Adipocyte (in vitro differentiated cells): Measurements from ENCODE around the gene STX3.

Experiments
- DNase-seq: peaks from one replicate; pipeline ENCODE4 v3.0.0-alpha.2; 2015; ENCODE audit warnings: low read depth
- H3K27me3 ChIP-seq: replicated peaks from 2 replicates; pipeline ENCODE4 v1.7.0; 2013; ENCODE audit warnings: mild to moderate bottlenecking, low read length, moderate library complexity; ENCODE audit not compliant: control insufficient read depth, insufficient read depth
- H3K36me3 ChIP-seq: 2 replicates; pipeline ENCODE4 v1.7.0; 2013; ENCODE audit warnings: low read length, mild to moderate bottlenecking, moderate library complexity; ENCODE audit not compliant: control insufficient read depth, insufficient read depth, severe bottlenecking
- H3K4me1 ChIP-seq: 2 replicates; pipeline ENCODE4 v1.7.0; 2013; ENCODE audit warnings: mild to moderate bottlenecking, low read length, moderate library complexity; ENCODE audit not compliant: control insufficient read depth, insufficient read depth
- H3K4me3 ChIP-seq: 2 replicates; pipeline ENCODE4 v1.7.0; 2013; ENCODE audit warnings: mild to moderate bottlenecking, low read length, moderate library complexity
- H3K9ac ChIP-seq: 2 replicates; pipeline ENCODE4 v1.7.0; 2013; ENCODE audit warnings: mild to moderate bottlenecking, low read length, moderate library complexity
- H3K9me3 ChIP-seq: 2 replicates; pipeline ENCODE4 v1.7.0; 2013; ENCODE audit warnings: mild to moderate bottlenecking, low read length, moderate library complexity; ENCODE audit not compliant: control insufficient read depth

Gene STX3

DNA sequence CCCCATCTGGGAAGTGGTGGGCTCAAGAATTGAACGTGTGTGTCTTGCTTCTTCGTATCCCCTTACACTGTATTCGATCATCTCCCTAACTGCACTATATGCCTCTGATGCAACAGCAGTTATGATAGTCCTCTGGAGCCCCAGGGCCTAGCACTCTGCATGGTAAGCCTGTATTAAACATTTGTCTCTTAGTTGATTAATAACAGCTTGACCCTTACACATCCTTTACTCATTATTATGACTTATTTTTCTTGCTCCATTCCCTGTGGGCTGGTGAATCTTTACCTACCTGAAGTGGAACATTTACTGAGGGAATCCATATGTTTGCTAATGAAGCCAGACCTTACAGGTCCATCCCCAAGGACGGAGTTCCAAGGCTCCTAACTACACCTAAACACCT lies 5.6 kb downstream of the STX3 start:
- no peaks in the 10 kb centered on the region for H3K9me3 ChIP-seq
- no peaks in the 10 kb centered on the region for H3K27me3 ChIP-seq
- no peak overlapping the region for H3K9ac ChIP-seq
- H3K4me1 ChIP-seq = peaks cover 13% of the 10 kb centered on the region
- no peaks in the 10 kb centered on the region for H3K36me3 ChIP-seq
- H3K4me3 ChIP-seq = no peak overlapping the region
- DNase-seq = no peak

DNA sequence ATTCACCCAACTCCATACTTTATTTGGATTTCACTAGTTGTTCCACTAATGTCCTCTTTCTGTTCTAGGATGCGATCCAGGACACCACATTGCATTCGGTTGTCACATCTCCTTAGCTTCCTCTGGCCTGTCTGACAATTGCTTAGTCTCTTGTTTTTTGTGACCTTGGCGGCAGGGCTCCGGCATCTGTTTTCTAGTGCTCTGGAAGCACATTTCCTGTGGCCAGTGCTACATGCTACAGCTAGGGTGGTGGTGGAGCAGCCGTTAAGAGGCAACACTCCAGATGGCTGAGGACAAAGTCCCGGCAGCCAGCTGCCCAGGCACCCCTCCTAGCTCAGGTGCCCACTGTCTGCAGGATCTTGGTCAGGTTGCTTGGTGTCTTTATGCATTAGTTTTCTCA lies 6.8 kb downstream of the STX3 start:
- no peak for DNase-seq
- Histone ChIP-seq H3K9me3 (no peaks in the 10 kb centered on the region), H3K4me1 (peaks cover 1% of the 10 kb centered on the region), H3K9ac (no peak overlapping the region), H3K36me3 (no peaks in the 10 kb centered on the region), H3K4me3 (no peak overlapping the region), H3K27me3 (no peaks in the 10 kb centered on the region)

DNA sequence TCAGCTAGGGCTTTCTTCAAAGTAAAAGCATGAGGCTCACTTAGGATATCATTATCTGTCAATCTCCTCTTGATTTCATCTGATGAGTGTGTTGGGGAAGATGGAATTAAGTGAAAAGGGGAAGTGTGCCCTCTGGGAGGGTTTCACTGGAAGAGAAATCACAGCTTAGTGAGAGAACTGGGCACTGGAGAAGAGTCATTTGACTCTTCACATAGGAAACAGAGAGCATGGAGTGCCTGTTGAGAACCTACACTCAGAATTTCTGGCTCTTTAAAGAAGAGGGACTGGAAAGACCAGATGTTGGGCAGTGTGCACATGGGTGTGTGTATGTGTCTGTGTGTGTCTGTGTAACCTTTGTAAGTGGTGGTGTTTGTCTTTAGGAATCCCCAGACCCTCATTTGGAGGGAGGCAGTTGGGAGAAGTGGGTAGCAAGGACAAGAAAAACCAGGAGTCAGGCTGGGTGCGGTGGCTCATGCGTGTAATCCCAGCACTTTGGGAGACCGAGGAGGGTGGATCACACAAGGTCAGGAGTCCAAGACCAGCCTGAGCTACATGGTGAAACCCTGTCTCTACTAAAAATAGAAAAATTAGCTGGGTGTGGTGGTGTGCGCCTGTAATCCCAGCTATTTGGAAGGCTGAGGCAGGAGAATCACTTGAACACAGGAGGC lies 10.0 kb downstream of the STX3 start:
- Histone ChIP-seq H3K36me3 (no peaks in the 10 kb centered on the region), H3K4me1 (no peaks in the 10 kb centered on the region), H3K9ac (no peak overlapping the region), H3K27me3 (no peaks in the 10 kb centered on the region), H3K4me3 (no peak overlapping the region), H3K9me3 (no peaks in the 10 kb centered on the region)
- DNase-seq = no peak

DNA sequence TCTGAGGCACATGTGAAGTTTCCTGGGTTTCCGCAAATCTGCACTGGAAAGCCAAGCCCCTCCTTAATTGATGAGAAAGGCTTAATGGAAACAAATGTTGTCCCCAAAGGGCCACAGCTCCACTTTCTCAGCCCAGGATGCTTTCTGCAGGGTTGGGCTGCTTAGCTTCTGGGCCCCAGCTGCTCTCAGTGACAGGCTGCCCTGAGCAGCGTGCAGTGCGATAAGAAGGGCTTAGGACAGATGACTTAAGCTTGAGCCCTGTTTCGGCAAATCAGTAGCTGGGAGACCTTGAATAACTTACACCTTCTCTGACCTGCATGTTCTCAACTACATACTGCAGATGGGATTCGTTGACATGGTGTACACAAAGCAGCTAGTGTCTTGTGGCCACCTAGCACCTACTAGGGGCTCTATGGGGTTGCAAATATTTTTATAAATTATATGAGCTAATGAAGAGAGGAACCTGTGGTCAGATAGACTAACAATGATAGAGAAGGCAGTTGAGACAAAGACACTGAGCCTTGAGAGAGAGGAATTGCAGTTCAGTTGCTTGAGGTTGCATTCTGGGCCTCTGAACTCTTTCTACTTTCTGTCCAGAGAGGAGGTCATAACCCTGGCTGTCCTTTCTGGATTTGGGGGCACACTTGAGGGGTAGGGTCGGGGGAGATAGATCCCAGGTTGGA lies 11.5 kb downstream of the STX3 start:
- DNase-seq = no peak
- H3K27me3 ChIP-seq = no peaks in the 10 kb centered on the region
- H3K4me3 ChIP-seq = no peak overlapping the region
- no peak overlapping the region for H3K9ac ChIP-seq
- H3K36me3 ChIP-seq = no peaks in the 10 kb centered on the region
- H3K9me3 ChIP-seq = no peaks in the 10 kb centered on the region
- H3K4me1 ChIP-seq = no peaks in the 10 kb centered on the region

DNA sequence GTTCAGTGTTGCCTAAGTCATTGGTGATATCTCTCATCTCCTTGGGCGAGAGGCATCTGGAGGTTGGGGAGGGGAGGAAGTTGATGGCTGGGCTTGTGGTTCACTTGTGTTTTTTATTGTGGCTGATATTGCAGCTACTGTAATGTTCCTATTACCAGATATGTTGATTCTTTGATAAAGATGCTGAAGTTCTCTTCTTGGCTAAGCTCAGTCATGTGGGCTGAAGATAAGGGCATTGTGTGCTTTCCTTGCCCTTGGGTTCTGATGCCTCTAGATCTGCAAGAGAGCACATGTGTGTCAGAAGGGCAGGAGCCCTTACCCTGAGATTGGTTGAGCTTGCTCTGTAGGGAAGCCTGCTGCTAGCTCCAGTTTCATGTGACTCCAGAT lies 12.0 kb downstream of the STX3 start:
- Histone ChIP-seq H3K27me3 (no peaks in the 10 kb centered on the region), H3K9me3 (no peaks in the 10 kb centered on the region), H3K36me3 (no peaks in the 10 kb centered on the region), H3K9ac (no peak overlapping the region), H3K4me1 (no peaks in the 10 kb centered on the region), H3K4me3 (no peak overlapping the region)
- DNase-seq = no peak

DNA sequence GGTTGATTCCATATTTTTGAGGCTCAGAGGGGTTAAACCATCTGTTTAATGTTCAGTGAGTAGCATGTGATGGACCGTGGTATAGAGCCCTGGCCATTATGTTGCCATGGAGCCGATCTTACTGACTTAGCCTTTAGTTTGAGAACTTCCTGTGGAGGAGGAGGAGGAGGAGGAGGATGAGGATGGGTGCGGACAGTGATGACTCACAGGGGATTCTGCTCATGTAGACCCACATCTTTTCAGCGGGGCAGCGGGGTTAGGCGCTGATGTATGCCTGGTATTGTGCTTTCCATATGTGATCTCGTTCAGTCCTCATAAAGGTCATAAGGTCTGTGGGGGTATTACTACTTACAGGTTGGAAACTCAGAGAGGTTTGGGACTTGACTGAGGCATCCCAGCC lies 13.9 kb downstream of the STX3 start:
- no peaks in the 10 kb centered on the region for H3K27me3 ChIP-seq
- no peak overlapping the region for H3K4me3 ChIP-seq
- no peak overlapping the region for H3K9ac ChIP-seq
- no peaks in the 10 kb centered on the region for H3K4me1 ChIP-seq
- H3K9me3 ChIP-seq = no peaks in the 10 kb centered on the region
- no peaks in the 10 kb centered on the region for H3K36me3 ChIP-seq
- DNase-seq = no peak

DNA sequence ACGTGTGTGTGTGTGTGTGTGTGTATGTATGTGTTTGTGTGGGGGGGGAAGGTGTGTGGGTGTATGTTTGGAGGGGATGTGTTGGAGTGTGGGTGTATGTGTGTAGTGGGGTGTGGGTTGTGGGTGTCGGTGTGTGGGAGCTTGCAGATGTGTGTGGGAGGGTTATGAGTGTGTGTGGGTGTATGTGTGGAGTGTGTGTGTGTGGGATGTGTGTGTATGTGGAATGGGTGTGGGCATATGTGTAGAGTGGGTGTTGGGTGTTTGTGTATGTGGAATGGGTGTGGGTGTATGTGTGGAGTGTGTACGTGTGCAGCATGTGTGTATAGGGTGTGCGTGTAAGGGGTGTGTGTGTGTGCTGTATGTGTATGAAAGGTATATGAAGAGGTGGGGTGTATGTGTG lies 14.7 kb downstream of the STX3 start:
- no peak for DNase-seq
- H3K36me3 ChIP-seq = peaks cover 4% of the 10 kb centered on the region
- no peaks in the 10 kb centered on the region for H3K4me1 ChIP-seq
- no peak overlapping the region for H3K4me3 ChIP-seq
- no peak overlapping the region for H3K9ac ChIP-seq
- no peaks in the 10 kb centered on the region for H3K27me3 ChIP-seq
- H3K9me3 ChIP-seq = no peaks in the 10 kb centered on the region

DNA sequence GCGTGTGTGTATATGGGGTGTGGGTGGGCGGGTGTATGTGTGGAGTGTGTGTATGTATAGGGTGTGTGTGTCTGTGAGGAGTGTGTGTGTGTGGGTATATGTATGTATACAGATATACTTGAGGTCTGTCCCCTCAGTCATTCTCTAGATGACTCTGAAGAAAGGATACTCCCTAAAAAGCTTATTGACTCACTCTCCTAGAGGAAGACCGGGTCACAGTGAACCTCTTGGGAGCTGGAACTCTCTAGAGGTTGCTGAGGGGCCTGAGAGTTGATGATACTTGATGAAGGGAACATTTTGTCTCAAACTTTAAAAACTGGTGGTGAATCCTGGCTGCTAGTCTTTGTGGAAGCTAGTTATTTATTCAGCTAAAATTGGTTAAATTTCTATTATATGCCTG lies 15.1 kb downstream of the STX3 start:
- Histone ChIP-seq H3K4me3 (no peak overlapping the region), H3K27me3 (no peaks in the 10 kb centered on the region)

DNA sequence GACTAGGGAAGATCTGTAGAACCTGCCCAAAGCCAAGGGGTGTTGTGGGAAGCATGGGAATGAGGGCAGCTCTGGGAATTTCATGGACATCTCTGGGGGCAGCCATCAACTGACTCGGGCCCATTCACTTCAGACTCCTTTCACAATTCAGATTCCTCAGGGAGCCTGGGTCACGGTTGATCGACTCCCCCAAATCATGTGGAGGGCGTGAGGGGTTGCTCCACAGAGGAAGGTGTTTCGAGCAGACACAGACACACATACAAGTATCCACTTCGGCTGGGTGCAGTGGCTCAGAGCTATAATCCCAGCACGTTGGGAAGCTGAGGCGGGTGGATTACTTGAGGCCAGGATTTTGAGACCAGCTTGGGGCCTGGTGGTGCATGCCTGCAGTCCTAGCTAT lies 15.7 kb downstream of the STX3 start:
- Histone ChIP-seq H3K9ac (no peak overlapping the region), H3K27me3 (no peaks in the 10 kb centered on the region), H3K36me3 (peaks cover 12% of the 10 kb centered on the region), H3K4me1 (no peaks in the 10 kb centered on the region), H3K9me3 (no peaks in the 10 kb centered on the region), H3K4me3 (no peak overlapping the region)
- DNase-seq = no peak

More for the DNA sequence above, 15.1 kb downstream of the STX3 start:
- peaks cover 9% of the 10 kb centered on the region for H3K36me3 ChIP-seq
- no peaks in the 10 kb centered on the region for H3K9me3 ChIP-seq
- no peaks in the 10 kb centered on the region for H3K4me1 ChIP-seq
- DNase-seq = no peak
- H3K9ac ChIP-seq = no peak overlapping the region

DNA sequence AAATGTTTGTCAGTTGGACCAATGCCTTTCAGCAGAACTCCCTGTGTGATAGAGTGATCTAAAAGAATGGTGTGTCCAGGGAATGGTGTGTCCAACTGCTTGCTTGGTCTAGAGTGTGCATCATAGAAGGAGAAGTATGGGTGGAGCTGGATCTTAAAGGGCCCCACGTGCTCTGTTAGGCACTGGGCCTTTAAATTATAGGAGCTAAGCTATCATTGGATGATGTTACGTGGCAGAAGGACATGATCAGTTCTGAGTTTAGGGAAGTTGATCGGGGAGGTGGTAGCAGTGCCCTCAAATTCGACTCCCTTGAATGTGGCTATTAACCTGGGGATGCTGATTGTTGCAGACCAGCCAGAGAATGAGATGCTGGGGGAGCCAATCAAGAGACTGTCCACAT lies 16.4 kb downstream of the STX3 start:
- no peaks in the 10 kb centered on the region for H3K4me1 ChIP-seq
- H3K9ac ChIP-seq = no peak overlapping the region
- no peak for DNase-seq
- H3K27me3 ChIP-seq = no peaks in the 10 kb centered on the region
- H3K9me3 ChIP-seq = no peaks in the 10 kb centered on the region
- H3K4me3 ChIP-seq = no peak overlapping the region
- peaks cover 12% of the 10 kb centered on the region for H3K36me3 ChIP-seq

DNA sequence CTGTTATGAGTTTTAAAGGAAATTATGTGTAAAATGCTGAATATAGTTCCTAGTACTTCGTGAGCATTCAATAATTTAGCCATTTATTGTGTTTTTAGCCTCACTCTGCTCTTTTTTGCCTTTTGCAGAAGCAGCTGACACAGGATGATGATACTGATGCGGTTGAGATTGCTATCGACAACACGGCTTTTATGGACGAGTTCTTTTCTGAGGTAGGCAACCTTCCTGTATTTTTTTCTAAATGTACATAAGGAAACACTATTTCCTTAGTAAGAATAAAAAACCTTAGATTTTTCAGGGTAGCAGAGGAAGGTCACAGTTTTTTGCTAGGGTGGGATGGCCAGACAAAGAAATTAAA lies 17.9 kb downstream of the STX3 start:
- Histone ChIP-seq H3K4me1 (peaks cover 4% of the 10 kb centered on the region), H3K36me3 (peaks cover 12% of the 10 kb centered on the region)
- no peak for DNase-seq

More for the DNA sequence above, 17.9 kb downstream of the STX3 start:
- no peak overlapping the region for H3K4me3 ChIP-seq
- H3K9me3 ChIP-seq = no peaks in the 10 kb centered on the region
- H3K27me3 ChIP-seq = no peaks in the 10 kb centered on the region
- no peak overlapping the region for H3K9ac ChIP-seq
